ENCODE data around the gene ESPL1.

GRCh38 chr12:53330671-53331070 is 62.6 kb downstream of the ESPL1 start:
- TF ChIP-seq POLR2A (IDR thresholded peaks at IDR 0.05; ENCODE audit: low read depth, low read length) = no peak
- no peak for TF ChIP-seq POLR2AphosphoS5 (IDR thresholded peaks at IDR 0.05; ENCODE audit: low read depth, low read length)
- TF ChIP-seq SPI1 (IDR thresholded peaks at IDR 0.05; ENCODE audit: low read depth, low read length) = no peak
- TF ChIP-seq TAF1 (IDR thresholded peaks at IDR 0.05; ENCODE audit: low read depth, low read length) = no peak
- no peak for TF ChIP-seq PAX5 (IDR thresholded peaks at IDR 0.05; ENCODE audit: insufficient read depth, low read length, severe bottlenecking)
